Right lung (tissue), 10 donors: ENCODE measurements around the gene PHF13. TPM values are rescaled to one million over a fixed set of nuclear protein-coding genes. Genes with fewer than 3 reads are reported as not detected.

Experiments used
- DNase-seq, 2 donors: peaks; one replicate each; pipeline ENCODE4 v3.0.0-alpha.2; 2013
- long read RNA-seq, 8 donors: transcript quantifications; one replicate each; lab custom pipeline, GENCODE V29; 2026
- polyA plus RNA-seq, 5 donors: library from polyadenylated mRNA; unstranded; fragments of 120-200 nt; gene quantifications; one replicate each; pipeline versions ENCODE4 v1.2.1 to v1.2.3, GENCODE V29; 2013; ENCODE audit warnings: inconsistent platforms in 1 of 5, low replicate concordance in 1 of 5; ENCODE audit not compliant: insufficient read length in 5 of 5, insufficient read depth in 1 of 5

Gene PHF13
- 10 to 100 TPM; 16.1 to 21.2 (median 20.7) TPM for polyA plus RNA-seq
- long read RNA-seq, donor 1, transcript PHF13-201 (4 exons, 3,681 nt), result major isoform, 10 of 10 reads
- long read RNA-seq, donor 1, partial matches to known transcripts, result 0 of 10 reads
- long read RNA-seq, donor 1, other reads (novel, unspliced or antisense), result 0 of 10 reads
- long read RNA-seq, donor 2, partial matches to known transcripts, result 0 of 2 reads
- long read RNA-seq, donor 2, other reads (novel, unspliced or antisense), result 0 of 2 reads
- long read RNA-seq, donor 3, partial matches to known transcripts, result 0 of 3 reads
- long read RNA-seq, donor 3, other reads (novel, unspliced or antisense), result 0 of 3 reads
- long read RNA-seq, donor 4, partial matches to known transcripts, result 0 of 4 reads
- long read RNA-seq, donor 4, other reads (novel, unspliced or antisense), result 0 of 4 reads
- long read RNA-seq, donor 5, partial matches to known transcripts, result 34 of 38 reads
- long read RNA-seq, donor 5, other reads (novel, unspliced or antisense), result 0 of 38 reads
- long read RNA-seq, donor 6, transcript PHF13-201 (4 exons, 3,681 nt), result major isoform, 6 of 6 reads
- long read RNA-seq, donor 6, partial matches to known transcripts, result 0 of 6 reads
- long read RNA-seq, donor 6, other reads (novel, unspliced or antisense), result 0 of 6 reads
- long read RNA-seq, donor 7, partial matches to known transcripts, result 0 of 3 reads
- long read RNA-seq, donor 7, other reads (novel, unspliced or antisense), result 0 of 3 reads
- long read RNA-seq, donor 8, partial matches to known transcripts, result 0 of 2 reads
- long read RNA-seq, donor 8, other reads (novel, unspliced or antisense), result 0 of 2 reads

- peak; percentile 98 to 99 for DNase-seq
Observed at GRCh38 chr1:6613361-6614018, at the start of gene PHF13. Gene PHF13, plus strand, starts transcription at chr1:6613731. Its CDS starts 336 bp downstream, at chr1:6614067.

GRCh38 chr1:6569033-6569432, 44.5 kb upstream of the PHF13 start:
- DNase-seq, result no peak

DNA sequence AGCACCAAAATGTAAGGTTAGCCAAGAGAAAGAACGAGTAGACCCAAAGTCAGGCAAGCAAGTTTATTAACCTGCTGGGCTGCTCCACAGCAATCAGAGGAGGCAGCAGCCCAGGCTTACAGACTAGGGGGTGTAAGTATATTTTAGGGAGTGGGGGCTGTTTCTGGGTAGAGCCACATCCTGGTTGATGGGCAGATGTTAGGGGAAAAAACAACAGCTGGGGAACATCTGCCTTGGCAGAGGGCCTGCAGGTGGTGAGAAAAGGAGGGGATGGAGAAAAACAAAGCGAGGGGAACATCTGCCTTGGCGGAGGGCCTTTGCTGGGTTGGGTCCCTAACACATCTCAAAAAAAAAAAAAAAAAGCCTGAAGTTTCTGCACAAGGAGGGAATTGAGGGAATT, 43.4 kb upstream of the PHF13 start:
- DNase-seq, result no peak

DNA sequence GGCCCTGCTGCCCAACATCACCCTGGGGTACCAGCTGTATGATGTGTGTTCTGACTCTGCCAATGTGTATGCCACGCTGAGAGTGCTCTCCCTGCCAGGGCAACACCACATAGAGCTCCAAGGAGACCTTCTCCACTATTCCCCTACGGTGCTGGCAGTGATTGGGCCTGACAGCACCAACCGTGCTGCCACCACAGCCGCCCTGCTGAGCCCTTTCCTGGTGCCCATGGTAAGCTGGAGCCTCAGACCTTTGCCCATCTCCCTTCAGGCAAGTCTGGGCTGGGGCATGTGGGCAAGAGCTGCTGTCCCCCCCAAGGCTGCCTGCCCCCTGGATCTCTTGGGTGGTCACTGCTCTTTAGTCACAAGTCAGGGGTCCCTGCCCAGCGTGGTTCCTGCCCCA, 42.5 kb upstream of the PHF13 start:
- no peak for DNase-seq

DNA sequence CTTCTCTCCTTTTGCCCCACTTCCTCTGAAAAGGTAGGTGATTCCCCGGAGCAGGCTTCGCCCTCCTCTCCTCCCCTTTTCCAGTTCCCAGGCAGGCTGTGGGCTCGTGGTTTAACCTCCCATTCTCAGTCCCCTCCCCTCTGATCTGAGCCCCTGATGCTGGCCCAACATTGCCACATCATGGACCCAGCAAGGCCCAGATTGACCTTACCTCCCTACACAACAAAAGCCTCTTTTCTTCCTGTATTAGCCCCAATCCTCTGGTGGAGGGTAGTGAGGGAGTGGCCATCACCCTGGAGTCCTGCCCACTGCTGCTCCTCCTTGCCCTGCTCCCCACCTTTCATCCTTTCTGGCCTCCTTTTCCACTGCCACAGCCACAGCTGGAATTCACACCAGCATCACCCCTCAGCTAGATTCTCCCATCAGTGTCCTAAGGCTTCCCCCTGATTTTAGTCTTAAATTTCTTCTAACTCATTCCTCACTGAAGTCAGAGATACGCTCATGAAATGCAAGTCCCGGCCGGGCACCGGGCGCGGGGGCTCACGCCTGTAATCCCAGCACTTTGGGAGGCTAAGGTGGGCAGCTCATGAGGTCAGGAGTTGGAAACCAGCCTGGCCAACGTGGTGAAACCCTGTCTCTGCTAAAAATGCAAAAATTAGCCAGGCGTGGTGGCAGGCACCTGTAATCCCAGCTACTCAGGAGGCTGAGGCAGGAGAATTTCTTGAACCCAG, 40.7 kb upstream of the PHF13 start:
- DNase-seq, result no peak

DNA sequence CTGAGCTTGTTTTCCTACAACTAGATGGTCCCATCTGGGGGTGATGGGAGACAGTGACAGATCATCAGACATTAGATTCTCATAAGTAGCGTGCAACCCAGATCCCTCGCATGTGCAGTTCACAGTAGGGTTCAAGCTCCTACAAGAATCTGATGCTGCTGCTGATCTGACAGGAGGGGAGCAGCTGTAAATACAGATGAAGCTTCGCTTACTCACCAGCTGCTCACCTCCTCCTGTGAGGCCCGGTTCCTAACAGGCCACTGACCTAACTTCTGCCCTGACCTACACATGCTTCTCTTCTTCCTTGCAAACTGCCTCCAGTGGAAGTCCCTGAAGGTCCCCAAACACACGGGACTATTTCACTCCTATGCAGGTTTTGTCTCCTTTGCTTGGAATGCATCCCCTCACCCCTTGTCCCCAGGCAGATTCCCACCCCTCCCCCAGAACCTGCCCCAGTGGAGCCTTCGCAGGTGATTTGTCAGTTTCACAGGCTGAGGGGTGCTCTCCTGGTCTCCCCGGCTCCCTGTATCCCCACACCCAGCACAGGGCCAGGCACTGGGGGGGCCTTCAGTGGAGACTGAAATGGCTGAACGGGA, 39.4 kb upstream of the PHF13 start:
- no peak for DNase-seq

DNA sequence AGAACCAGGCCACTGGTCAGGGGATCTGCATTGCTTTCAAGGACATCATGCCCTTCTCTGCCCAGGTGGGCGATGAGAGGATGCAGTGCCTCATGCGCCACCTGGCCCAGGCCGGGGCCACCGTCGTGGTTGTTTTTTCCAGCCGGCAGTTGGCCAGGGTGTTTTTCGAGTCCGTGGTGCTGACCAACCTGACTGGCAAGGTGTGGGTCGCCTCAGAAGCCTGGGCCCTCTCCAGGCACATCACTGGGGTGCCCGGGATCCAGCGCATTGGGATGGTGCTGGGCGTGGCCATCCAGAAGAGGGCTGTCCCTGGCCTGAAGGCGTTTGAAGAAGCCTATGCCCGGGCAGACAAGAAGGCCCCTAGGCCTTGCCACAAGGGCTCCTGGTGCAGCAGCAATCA, 38.7 kb upstream of the PHF13 start:
- DNase-seq, result no peak

- DNase-seq, result no peak
Observed at GRCh38 chr1:6577831-6578525, 35.6 kb upstream of the PHF13 start.

GRCh38 chr1:6578624-6579373, 34.7 kb upstream of the PHF13 start:
- DNase-seq, result no peak

DNA sequence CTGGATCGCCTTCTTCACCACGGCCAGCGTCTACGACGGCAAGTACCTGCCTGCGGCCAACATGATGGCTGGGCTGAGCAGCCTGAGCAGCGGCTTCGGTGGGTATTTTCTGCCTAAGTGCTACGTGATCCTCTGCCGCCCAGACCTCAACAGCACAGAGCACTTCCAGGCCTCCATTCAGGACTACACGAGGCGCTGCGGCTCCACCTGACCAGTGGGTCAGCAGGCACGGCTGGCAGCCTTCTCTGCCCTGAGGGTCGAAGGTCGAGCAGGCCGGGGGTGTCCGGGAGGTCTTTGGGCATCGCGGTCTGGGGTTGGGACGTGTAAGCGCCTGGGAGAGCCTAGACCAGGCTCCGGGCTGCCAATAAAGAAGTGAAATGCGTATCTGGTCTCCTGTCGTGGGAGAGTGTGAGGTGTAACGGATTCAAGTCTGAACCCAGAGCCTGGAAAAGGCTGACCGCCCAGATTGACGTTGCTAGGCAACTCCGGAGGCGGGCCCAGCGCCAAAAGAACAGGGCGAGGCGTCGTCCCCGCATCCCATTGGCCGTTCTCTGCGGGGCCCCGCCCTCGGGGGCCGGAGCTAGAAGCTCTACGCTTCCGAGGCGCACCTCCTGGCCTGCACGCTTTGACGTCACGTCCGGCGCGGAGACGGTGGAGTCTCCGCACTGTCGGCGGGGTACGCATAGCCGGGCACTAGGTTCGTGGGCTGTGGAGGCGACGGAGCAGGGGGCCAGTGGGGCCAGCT, 34.0 kb upstream of the PHF13 start, which contains the start of gene ZBTB48:
Gene ZBTB48 (plus strand): TSS at position 621 of the 745 bp plus-strand sequence. CDS start 616 bp downstream, outside the sequence.
- DNase-seq, result peak; percentile 99

DNA sequence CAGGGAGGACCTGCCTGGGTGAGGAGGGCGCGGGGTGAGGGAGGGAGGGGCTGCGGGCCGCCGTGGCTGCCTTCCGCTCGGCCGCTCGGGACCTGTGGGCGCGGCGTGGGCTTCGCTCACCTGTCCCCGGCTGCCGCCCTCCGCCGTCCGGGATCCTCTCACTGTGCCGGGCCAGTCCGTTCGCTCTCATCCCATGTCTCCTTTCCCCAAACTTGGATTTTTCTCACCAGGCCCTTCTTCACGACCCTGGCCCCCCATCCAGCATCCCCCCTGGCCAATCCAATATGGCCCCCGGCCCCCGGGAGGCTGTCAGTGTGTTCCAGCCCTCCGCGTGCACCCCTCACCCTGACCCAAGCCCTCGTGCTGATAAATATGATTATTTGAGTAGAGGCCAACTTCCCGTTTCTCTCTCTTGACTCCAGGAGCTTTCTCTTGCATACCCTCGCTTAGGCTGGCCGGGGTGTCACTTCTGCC, 33.4 kb upstream of the PHF13 start:
- DNase-seq, result no peak

- DNase-seq, result no peak
Observed at GRCh38 chr1:6580593-6581409, 32.7 kb upstream of the PHF13 start.

DNA sequence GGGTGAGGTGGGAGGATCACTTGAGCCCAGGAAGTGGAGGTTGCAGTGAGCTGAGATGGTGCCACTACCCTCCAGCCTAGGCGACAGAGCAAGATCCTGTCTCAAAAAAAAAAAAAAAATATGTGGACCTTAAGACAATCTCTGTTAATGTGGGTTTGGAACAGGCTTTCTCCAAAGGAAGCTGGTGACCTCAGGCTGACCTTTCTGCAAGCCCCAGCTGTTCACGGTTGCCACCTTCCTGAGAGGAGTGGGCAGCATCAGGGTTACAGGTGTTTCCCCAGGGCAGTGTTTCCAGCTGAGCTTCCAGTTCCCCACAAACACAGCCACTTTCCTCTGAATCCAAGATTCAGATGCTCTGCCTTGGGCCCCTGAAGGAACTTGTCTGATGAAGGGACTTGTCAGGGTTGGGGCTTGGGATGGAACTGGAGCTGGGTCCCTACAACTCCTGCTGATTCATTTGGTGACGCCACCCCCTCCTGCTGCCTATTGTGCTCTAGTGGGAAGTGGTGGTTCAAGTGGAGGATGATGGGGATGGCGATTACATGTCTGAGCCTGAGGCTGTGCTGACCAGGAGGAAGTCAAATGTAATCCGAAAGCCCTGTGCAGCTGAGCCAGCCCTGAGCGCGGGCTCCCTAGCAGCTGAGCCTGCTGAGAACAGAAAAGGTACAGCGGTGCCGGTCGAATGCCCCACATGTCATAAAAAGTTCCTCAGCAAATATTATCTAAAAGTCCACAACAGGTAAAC, 31.8 kb upstream of the PHF13 start:
- no peak for DNase-seq

DNA sequence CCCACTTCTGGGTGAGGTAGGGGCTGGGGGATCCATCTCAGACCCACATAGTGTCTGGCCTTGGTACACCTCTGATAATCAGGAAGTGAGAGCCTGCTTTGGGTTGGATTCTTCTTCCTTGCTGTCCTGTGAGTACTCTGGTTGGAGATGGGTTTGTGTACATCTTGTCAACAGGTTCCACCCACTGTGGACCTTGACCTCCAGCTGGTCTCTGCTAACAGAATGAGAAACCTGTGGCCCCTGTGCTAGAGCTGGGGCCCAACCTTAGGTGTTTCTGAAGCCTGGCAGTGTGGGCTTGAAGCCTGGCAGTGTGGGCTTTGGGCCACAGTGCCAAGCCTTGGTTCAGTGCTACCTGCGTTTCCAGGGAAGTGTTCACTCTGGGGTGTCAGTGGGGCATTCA, 31.2 kb upstream of the PHF13 start:
- no peak for DNase-seq

DNA sequence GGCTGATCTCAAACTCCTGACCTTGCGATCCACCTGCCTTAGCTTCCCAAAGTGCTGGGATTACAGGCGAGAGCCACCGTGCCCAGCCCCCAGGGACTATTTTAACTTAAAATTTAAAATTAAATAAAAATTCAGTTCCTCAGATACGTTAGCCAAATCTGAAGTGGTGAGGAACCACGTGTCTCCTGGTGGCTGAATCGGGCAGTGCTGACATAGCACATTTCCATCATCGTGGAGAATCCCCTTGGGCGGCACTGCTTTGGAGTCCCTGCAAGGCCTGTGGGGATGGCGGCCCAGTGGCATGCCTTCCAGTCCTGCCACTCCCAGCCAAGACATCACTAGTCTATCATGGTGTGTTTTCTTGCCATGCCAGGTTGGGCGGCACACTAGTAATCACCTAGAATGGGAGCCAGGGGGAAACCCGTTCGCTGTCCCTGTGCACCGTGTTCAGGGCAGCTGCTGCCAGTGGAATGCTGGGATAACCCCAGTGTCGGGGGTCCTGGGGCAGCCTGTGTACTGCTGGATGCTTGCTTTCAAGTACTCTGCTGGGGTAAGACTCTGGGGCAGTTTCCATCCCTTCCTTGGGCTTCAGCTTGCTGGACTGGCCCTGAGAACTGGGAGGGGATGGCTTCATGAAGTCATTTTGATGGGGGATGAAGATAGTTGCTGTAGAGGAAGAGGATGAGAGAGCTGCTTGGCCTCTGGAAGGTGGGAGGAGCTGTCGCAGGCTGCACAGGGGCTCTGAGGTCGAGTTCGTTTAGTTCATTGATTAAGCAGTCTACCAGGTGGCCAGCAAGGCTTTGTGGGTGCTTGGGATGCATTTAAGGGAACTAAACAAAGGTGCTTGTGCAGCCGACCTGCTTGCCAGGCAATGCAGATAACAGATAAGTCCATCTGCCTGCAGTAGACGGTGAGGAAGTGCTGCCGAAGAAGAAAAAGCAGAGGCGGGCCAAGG, 29.1 kb upstream of the PHF13 start:
- DNase-seq, result no peak
